ENCODE results near the gene DPH2. TPM values are rescaled to one million over a fixed set of nuclear protein-coding genes. Genes with fewer than 3 reads are reported as not detected.

The DPH2 gene
- polyA plus RNA-seq, 1 donor = 19.9 TPM

DNA sequence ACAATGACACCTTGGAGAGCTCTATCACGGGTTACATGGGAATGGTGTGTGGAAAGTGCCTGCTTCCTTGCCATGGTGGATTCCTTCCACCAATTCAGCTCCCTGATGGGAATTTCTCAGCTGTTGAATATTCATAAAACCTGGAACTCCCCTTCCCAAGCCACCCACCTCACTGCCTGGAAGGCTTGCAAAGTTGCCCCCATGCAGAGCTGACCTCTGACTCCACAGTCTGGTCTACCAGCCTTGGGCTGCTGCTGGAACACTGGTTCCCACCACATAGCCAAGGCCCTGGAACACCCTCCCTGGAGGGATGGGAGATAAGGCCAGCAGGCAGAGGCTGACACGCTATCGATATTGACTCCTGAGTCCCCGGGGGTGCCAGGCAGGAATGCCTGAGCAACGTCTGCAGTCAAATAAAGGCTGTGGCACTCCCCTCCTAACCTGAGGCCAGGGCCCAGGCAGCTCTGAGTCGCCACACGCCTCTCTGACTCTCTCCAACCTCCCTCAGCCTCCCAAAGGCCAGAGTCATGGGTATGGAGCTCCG, 30.4 kb downstream of the DPH2 start:
- Histone ChIP-seq H3K27me3 (ENCODE audit: control insufficient read depth, insufficient read depth, low read length) (no peaks in the 10 kb centered on the region), H3K4me1 (ENCODE audit: control insufficient read depth, insufficient read depth, low read length) (peaks cover 24% of the 10 kb centered on the region)

GRCh38 chr1:44002165-44002564, 32.4 kb downstream of the DPH2 start:
- Histone ChIP-seq H3K36me3 (ENCODE audit: control insufficient read depth, insufficient read depth, low read length) (no peaks in the 10 kb centered on the region), H3K9me3 (ENCODE audit: control insufficient read depth, low read depth, low read length) (no peaks in the 10 kb centered on the region), H3K4me3 (ENCODE audit: low read length) (no peak overlapping the region), H3K4me1 (ENCODE audit: control insufficient read depth, insufficient read depth, low read length) (peaks cover 13% of the 10 kb centered on the region), H3K27me3 (ENCODE audit: control insufficient read depth, insufficient read depth, low read length) (no peaks in the 10 kb centered on the region), H3K27ac (ENCODE audit: low read length) (no peak overlapping the region)
- no peak for DNase-seq
- WGBS (ENCODE audit: insufficient coverage, low lambda C conversion rate) = no CpG with 5 or more reads among the region's 8 CpGs

More for the DNA sequence above, 30.4 kb downstream of the DPH2 start:
- Histone ChIP-seq H3K4me3 (ENCODE audit: low read length) (no peak overlapping the region), H3K27ac (ENCODE audit: low read length) (no peak overlapping the region), H3K36me3 (ENCODE audit: control insufficient read depth, insufficient read depth, low read length) (no peaks in the 10 kb centered on the region), H3K9me3 (ENCODE audit: control insufficient read depth, low read depth, low read length) (no peaks in the 10 kb centered on the region)
- no peak for DNase-seq
- 100% methylated on average over 1 of the region's 8 CpGs for WGBS (ENCODE audit: insufficient coverage, low lambda C conversion rate)

- H3K4me3 ChIP-seq (ENCODE audit: low read length) = no peak overlapping the region
- H3K4me1 ChIP-seq (ENCODE audit: control insufficient read depth, insufficient read depth, low read length) = peaks cover 8% of the 10 kb centered on the region
- no peaks in the 10 kb centered on the region for H3K36me3 ChIP-seq (ENCODE audit: control insufficient read depth, insufficient read depth, low read length)
- no peak for DNase-seq
- no peaks in the 10 kb centered on the region for H3K27me3 ChIP-seq (ENCODE audit: control insufficient read depth, insufficient read depth, low read length)
- no peaks in the 10 kb centered on the region for H3K9me3 ChIP-seq (ENCODE audit: control insufficient read depth, low read depth, low read length)
- H3K27ac ChIP-seq (ENCODE audit: low read length) = no peak overlapping the region
- no CpG with 5 or more reads among the region's 14 CpGs for WGBS (ENCODE audit: insufficient coverage, low lambda C conversion rate)
Observed at GRCh38 chr1:44002606-44003157, 32.9 kb downstream of the DPH2 start.

- no peak overlapping the region for H3K4me3 ChIP-seq (ENCODE audit: low read length)
- H3K4me1 ChIP-seq (ENCODE audit: control insufficient read depth, insufficient read depth, low read length) = peaks cover 7% of the 10 kb centered on the region
- DNase-seq = no peak
- no peak overlapping the region for H3K27ac ChIP-seq (ENCODE audit: low read length)
- peaks cover 3% of the 10 kb centered on the region for H3K9me3 ChIP-seq (ENCODE audit: control insufficient read depth, low read depth, low read length)
- no CpG with 5 or more reads among the region's 12 CpGs for WGBS (ENCODE audit: insufficient coverage, low lambda C conversion rate)
- H3K36me3 ChIP-seq (ENCODE audit: control insufficient read depth, insufficient read depth, low read length) = no peaks in the 10 kb centered on the region
- no peaks in the 10 kb centered on the region for H3K27me3 ChIP-seq (ENCODE audit: control insufficient read depth, insufficient read depth, low read length)
Observed at GRCh38 chr1:44008259-44008658, 38.4 kb downstream of the DPH2 start.

- no CpG with 5 or more reads among the region's 11 CpGs for WGBS (ENCODE audit: insufficient coverage, low lambda C conversion rate)
Observed at GRCh38 chr1:44010935-44011471, 41.2 kb downstream of the DPH2 start.

DNA sequence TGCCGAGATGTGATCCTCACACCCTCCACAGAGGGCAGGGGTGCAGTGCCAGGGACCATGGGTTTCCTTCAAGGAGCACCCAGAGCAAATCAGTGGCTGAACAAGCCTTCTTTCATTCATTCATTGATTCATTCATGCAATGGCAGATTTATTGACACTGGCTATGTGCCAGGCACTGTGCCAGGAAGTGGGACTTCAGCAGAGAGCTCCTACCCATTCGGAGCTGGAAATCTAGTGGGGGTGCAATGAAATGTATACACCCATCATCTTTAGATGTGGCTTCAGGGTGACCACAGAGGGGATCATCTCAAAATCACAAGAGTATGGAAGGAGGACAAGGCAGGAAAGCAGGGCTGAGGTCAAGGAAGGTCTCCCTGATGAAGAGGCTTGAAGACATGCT, 42.6 kb downstream of the DPH2 start:
- Histone ChIP-seq H3K36me3 (ENCODE audit: control insufficient read depth, insufficient read depth, low read length) (no peaks in the 10 kb centered on the region), H3K27ac (ENCODE audit: low read length) (no peak overlapping the region), H3K9me3 (ENCODE audit: control insufficient read depth, low read depth, low read length) (peaks cover 3% of the 10 kb centered on the region), H3K4me1 (ENCODE audit: control insufficient read depth, insufficient read depth, low read length) (peaks cover 11% of the 10 kb centered on the region), H3K4me3 (ENCODE audit: low read length) (no peak overlapping the region), H3K27me3 (ENCODE audit: control insufficient read depth, insufficient read depth, low read length) (no peaks in the 10 kb centered on the region)
- no CpG with 5 or more reads among the region's 2 CpGs for WGBS (ENCODE audit: insufficient coverage, low lambda C conversion rate)
- DNase-seq = no peak

More at GRCh38 chr1:44010935-44011471, 41.2 kb downstream of the DPH2 start:
- no peak for DNase-seq
- Histone ChIP-seq H3K36me3 (ENCODE audit: control insufficient read depth, insufficient read depth, low read length) (no peaks in the 10 kb centered on the region), H3K4me3 (ENCODE audit: low read length) (no peak overlapping the region), H3K9me3 (ENCODE audit: control insufficient read depth, low read depth, low read length) (peaks cover 3% of the 10 kb centered on the region), H3K27ac (ENCODE audit: low read length) (no peak overlapping the region), H3K4me1 (ENCODE audit: control insufficient read depth, insufficient read depth, low read length) (peaks cover 11% of the 10 kb centered on the region), H3K27me3 (ENCODE audit: control insufficient read depth, insufficient read depth, low read length) (no peaks in the 10 kb centered on the region)

DNA sequence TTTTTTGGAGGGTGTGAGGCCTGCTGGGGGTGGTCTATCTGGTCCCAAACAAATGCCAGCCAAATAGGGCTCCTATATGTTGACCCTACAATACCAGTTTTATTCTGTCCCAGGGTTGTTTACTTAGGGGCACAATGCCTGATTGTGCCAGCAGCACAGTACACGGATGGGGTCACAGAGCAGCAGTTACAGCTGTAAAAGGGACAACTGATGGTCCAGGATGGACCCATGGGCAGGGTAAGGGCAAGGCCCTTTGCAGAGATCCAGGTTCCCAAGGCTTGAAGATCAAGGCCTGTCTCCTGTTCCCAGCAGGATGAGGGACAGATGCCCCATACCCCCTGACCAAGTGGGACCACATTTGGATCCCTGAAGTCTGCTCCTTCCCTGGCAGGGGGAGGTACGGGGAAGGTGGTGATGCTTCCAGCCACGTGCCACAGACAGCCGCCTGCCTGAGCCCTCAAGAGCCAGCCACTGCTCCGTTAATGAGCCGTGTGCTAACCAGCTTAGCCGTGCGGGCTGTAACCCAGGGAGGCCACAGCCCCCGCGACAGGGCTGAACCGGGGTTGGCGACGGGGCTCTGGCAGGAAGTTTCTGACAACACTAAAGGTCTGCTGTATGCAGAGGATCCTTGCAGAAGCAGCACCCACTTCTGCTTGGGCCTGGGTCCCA, 43.3 kb downstream of the DPH2 start:
- no CpG with 5 or more reads among the region's 13 CpGs for WGBS (ENCODE audit: insufficient coverage, low lambda C conversion rate)
- Histone ChIP-seq H3K4me1 (ENCODE audit: control insufficient read depth, insufficient read depth, low read length) (peaks cover 11% of the 10 kb centered on the region), H3K27me3 (ENCODE audit: control insufficient read depth, insufficient read depth, low read length) (no peaks in the 10 kb centered on the region), H3K9me3 (ENCODE audit: control insufficient read depth, low read depth, low read length) (peaks cover 3% of the 10 kb centered on the region), H3K36me3 (ENCODE audit: control insufficient read depth, insufficient read depth, low read length) (no peaks in the 10 kb centered on the region), H3K4me3 (ENCODE audit: low read length) (no peak overlapping the region), H3K27ac (ENCODE audit: low read length) (no peak overlapping the region)
- DNase-seq = no peak

DNA sequence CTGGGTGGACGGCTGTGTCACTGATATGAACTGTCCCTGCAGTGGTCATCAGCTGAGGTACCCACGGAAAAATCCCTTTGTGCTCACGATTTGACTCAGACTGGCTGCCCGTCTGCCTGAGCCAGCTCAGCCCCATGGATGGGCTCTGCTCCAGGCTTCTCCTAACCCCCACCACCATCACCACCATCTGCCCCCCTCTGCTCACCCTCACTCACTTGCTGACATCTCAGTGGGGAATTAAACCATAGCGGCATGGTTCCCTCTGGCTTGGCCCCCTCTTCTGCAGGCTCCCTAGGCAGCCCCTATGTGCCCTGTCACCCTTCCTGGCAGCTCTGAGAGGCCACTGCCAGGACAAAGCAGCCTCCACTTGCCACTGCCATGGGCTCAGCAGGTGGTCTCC, 44.1 kb downstream of the DPH2 start:
- Histone ChIP-seq H3K4me1 (ENCODE audit: control insufficient read depth, insufficient read depth, low read length) (peaks cover 11% of the 10 kb centered on the region), H3K4me3 (ENCODE audit: low read length) (no peak overlapping the region), H3K36me3 (ENCODE audit: control insufficient read depth, insufficient read depth, low read length) (no peaks in the 10 kb centered on the region), H3K9me3 (ENCODE audit: control insufficient read depth, low read depth, low read length) (peaks cover 3% of the 10 kb centered on the region), H3K27ac (ENCODE audit: low read length) (no peak overlapping the region), H3K27me3 (ENCODE audit: control insufficient read depth, insufficient read depth, low read length) (no peaks in the 10 kb centered on the region)
- DNase-seq = no peak
- no CpG with 5 or more reads among the region's 5 CpGs for WGBS (ENCODE audit: insufficient coverage, low lambda C conversion rate)

DNA sequence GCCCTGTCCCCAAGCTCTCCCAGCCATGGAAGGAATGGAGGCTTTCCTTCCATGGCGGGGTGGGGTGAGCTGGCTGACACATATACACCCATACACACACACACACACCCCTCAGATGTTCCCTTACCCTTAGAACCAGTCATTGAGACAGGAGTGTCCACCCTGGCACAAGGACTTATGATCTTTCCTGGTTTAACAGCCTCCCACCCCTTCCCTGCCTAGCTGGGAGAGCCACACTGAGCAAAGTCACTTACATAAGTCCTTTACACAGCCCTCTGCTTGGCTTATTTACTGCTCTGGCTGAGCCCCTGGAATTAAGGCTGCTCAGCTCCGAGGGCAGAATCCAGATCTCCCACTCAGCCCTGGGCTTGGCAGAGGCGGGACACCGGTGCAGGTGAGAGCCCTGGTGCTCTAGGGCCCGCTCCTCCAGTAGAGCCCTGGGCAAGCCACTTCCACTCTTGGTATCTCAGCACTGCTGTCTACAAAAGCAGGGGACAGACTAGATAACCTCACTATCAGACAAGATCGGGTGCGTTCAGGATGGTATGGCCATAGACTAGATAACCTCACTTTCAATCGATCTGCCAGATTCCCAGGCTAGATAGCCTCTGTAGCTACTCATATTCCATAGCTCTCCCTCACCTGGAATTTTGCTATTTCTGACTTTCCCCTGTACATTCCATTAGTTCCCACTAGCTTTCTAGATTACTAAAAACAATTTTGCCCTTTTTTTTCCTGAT, 44.7 kb downstream of the DPH2 start:
- H3K9me3 ChIP-seq (ENCODE audit: control insufficient read depth, low read depth, low read length) = peaks cover 3% of the 10 kb centered on the region
- no CpG with 5 or more reads among the region's 8 CpGs for WGBS (ENCODE audit: insufficient coverage, low lambda C conversion rate)
- no peak for DNase-seq
- peaks cover 11% of the 10 kb centered on the region for H3K4me1 ChIP-seq (ENCODE audit: control insufficient read depth, insufficient read depth, low read length)
- no peaks in the 10 kb centered on the region for H3K36me3 ChIP-seq (ENCODE audit: control insufficient read depth, insufficient read depth, low read length)
- no peak overlapping the region for H3K4me3 ChIP-seq (ENCODE audit: low read length)
- no peak overlapping the region for H3K27ac ChIP-seq (ENCODE audit: low read length)
- H3K27me3 ChIP-seq (ENCODE audit: control insufficient read depth, insufficient read depth, low read length) = no peaks in the 10 kb centered on the region

GRCh38 chr1:44015206-44015605, 45.4 kb downstream of the DPH2 start:
- Histone ChIP-seq H3K4me3 (ENCODE audit: low read length) (no peak overlapping the region), H3K4me1 (ENCODE audit: control insufficient read depth, insufficient read depth, low read length) (peaks cover 11% of the 10 kb centered on the region), H3K36me3 (ENCODE audit: control insufficient read depth, insufficient read depth, low read length) (no peaks in the 10 kb centered on the region), H3K27me3 (ENCODE audit: control insufficient read depth, insufficient read depth, low read length) (no peaks in the 10 kb centered on the region), H3K27ac (ENCODE audit: low read length) (no peak overlapping the region), H3K9me3 (ENCODE audit: control insufficient read depth, low read depth, low read length) (peaks cover 3% of the 10 kb centered on the region)
- DNase-seq = no peak
- WGBS (ENCODE audit: insufficient coverage, low lambda C conversion rate) = no CpG with 5 or more reads among the region's 3 CpGs

Data from large intestine (tissue), 3 donors.